Measurements from ENCODE around the gene F5. TPM values are rescaled to one million over a fixed set of nuclear protein-coding genes. Genes with fewer than 3 reads are reported as not detected.

The F5 gene
- total and polyA plus RNA-seq, 2 donors (not counting 1 experiment from before 2014, with no cell fraction given), result under 0.01 TPM; not detected in 1

GRCh38 chr1:169557131-169557530, 29.1 kb downstream of the F5 start:
- Histone ChIP-seq H3K4me1 (ENCODE audit: control insufficient read depth, extremely low read depth, insufficient read depth, low read length) (no peaks in the 10 kb centered on the region), H3K27me3 (ENCODE audit: control insufficient read depth, insufficient read depth, low read length) (no peaks in the 10 kb centered on the region), H3K4me2 (ENCODE audit: extremely low read depth, insufficient read depth, low read length) (no peak overlapping the region), H3K27ac (ENCODE audit: insufficient read depth, low read length) (no peak overlapping the region), H3K4me3 (replicated peaks in 1 of 4; ENCODE audit: control extremely low read depth in 1 of 4, insufficient read depth in 1 of 4, low read depth in 3 of 4, low read length in 4 of 4) (no peak overlapping the region), H3K36me3 (ENCODE audit: control insufficient read depth, insufficient read depth, low read length) (no peaks in the 10 kb centered on the region), H3K9ac (ENCODE audit: insufficient read depth, low read length) (no peak overlapping the region), H2AFZ (ENCODE audit: low read length) (no peak overlapping the region), H3K79me2 (ENCODE audit: control insufficient read depth, insufficient read depth, low read length) (no peaks in the 10 kb centered on the region), H3K9me3 (ENCODE audit: control insufficient read depth, insufficient read depth, low read depth, low read length) (no peaks in the 10 kb centered on the region), H4K20me1 (ENCODE audit: control insufficient read depth, extremely low read depth, insufficient read depth, low read length) (no peaks in the 10 kb centered on the region)
- DNase-seq (ENCODE audit: low read depth in 2 of 2), result no peak
- TF ChIP-seq CTCF (conservative IDR thresholded peaks at IDR 0.05 in 1 of 2, IDR thresholded peaks at IDR 0.05 in 1 of 2; ENCODE audit: low read depth in 1 of 2, low read length in 2 of 2), result no peak
- no peak for TF ChIP-seq EZH2 (IDR thresholded peaks at IDR 0.05; ENCODE audit: low read length, missing control alignments)

GRCh38 chr1:169550294-169550693, 36.0 kb downstream of the F5 start:
- TF ChIP-seq CTCF (conservative IDR thresholded peaks at IDR 0.05 in 1 of 2, IDR thresholded peaks at IDR 0.05 in 1 of 2; ENCODE audit: low read depth in 1 of 2, low read length in 2 of 2), result peak; percentile 32 to 50
- no peak for TF ChIP-seq EZH2 (IDR thresholded peaks at IDR 0.05; ENCODE audit: low read length, missing control alignments)
- peak; percentile 16 to 55 for DNase-seq (ENCODE audit: low read depth in 2 of 2)
- Histone ChIP-seq H3K9ac (ENCODE audit: insufficient read depth, low read length) (no peak overlapping the region), H3K36me3 (ENCODE audit: control insufficient read depth, insufficient read depth, low read length) (no peaks in the 10 kb centered on the region), H3K27ac (ENCODE audit: insufficient read depth, low read length) (no peak overlapping the region), H3K4me3 (replicated peaks in 1 of 4; ENCODE audit: control extremely low read depth in 1 of 4, insufficient read depth in 1 of 4, low read depth in 3 of 4, low read length in 4 of 4) (no peak overlapping the region), H3K9me3 (ENCODE audit: control insufficient read depth, insufficient read depth, low read depth, low read length) (no peaks in the 10 kb centered on the region), H2AFZ (ENCODE audit: low read length) (no peak overlapping the region), H3K4me2 (ENCODE audit: extremely low read depth, insufficient read depth, low read length) (no peak overlapping the region), H3K27me3 (ENCODE audit: control insufficient read depth, insufficient read depth, low read length) (no peaks in the 10 kb centered on the region), H4K20me1 (ENCODE audit: control insufficient read depth, extremely low read depth, insufficient read depth, low read length) (no peaks in the 10 kb centered on the region), H3K79me2 (ENCODE audit: control insufficient read depth, insufficient read depth, low read length) (no peaks in the 10 kb centered on the region), H3K4me1 (ENCODE audit: control insufficient read depth, extremely low read depth, insufficient read depth, low read length) (no peaks in the 10 kb centered on the region)

- Histone ChIP-seq H4K20me1 (ENCODE audit: control insufficient read depth, extremely low read depth, insufficient read depth, low read length) (no peaks in the 10 kb centered on the region), H3K4me1 (ENCODE audit: control insufficient read depth, extremely low read depth, insufficient read depth, low read length) (no peaks in the 10 kb centered on the region), H3K27me3 (ENCODE audit: control insufficient read depth, insufficient read depth, low read length) (no peaks in the 10 kb centered on the region), H3K27ac (ENCODE audit: insufficient read depth, low read length) (no peak overlapping the region), H3K9ac (ENCODE audit: insufficient read depth, low read length) (no peak overlapping the region), H3K9me3 (ENCODE audit: control insufficient read depth, insufficient read depth, low read depth, low read length) (no peaks in the 10 kb centered on the region), H3K36me3 (ENCODE audit: control insufficient read depth, insufficient read depth, low read length) (no peaks in the 10 kb centered on the region), H3K4me2 (ENCODE audit: extremely low read depth, insufficient read depth, low read length) (no peak overlapping the region), H3K79me2 (ENCODE audit: control insufficient read depth, insufficient read depth, low read length) (no peaks in the 10 kb centered on the region), H2AFZ (ENCODE audit: low read length) (no peak overlapping the region), H3K4me3 (replicated peaks in 1 of 4; ENCODE audit: control extremely low read depth in 1 of 4, insufficient read depth in 1 of 4, low read depth in 3 of 4, low read length in 4 of 4) (no peak overlapping the region)
- no peak for DNase-seq (ENCODE audit: low read depth in 2 of 2)
- TF ChIP-seq CTCF (conservative IDR thresholded peaks at IDR 0.05 in 1 of 2, IDR thresholded peaks at IDR 0.05 in 1 of 2; ENCODE audit: low read depth in 1 of 2, low read length in 2 of 2), result no peak
Measured at GRCh38 chr1:169548282-169548681, 38.0 kb downstream of the F5 start.
